ENCODE results near the gene ACYP2. TPM values are rescaled to one million over a fixed set of nuclear protein-coding genes. Genes with fewer than 3 reads are reported as not detected.

Gene ACYP2
- total RNA-seq, 6 experiments from 2014 or later, result 9.6 to 22.9 (median 18.5) TPM

GRCh38 chr2:54139210-54139609 is 23.8 kb downstream of the ACYP2 start:
- intact Hi-C loops (cut with DNase I), result no loop called here
- TF ChIP-seq POLR2A (IDR thresholded peaks at IDR 0.05), result no peak
- TF ChIP-seq CTCF (IDR thresholded peaks at IDR 0.05), result no peak
- 71% methylated on average over 4 of the region's 4 CpGs for WGBS (ENCODE audit: insufficient coverage, low coverage, low lambda C conversion rate, missing lambda C conversion rate)
- H3K27ac ChIP-seq, result no peak overlapping the region
- H3K4me3 ChIP-seq, result no peak overlapping the region
- DNase-seq, result no peak
- H3K36me3 ChIP-seq, result no peaks in the 10 kb centered on the region
- H3K27me3 ChIP-seq, result no peaks in the 10 kb centered on the region
- peaks cover 0 to 3% (median 0%) of the 10 kb centered on the region in 4 donors for H3K4me1 ChIP-seq
- H3K9me3 ChIP-seq, result no peaks in the 10 kb centered on the region
- ATAC-seq, result no peak

GRCh38 chr2:54143780-54144179 is 28.4 kb downstream of the ACYP2 start:
- peak; percentile 30 to 59 (median 57) for DNase-seq
- Histone ChIP-seq H3K4me1 (peaks cover 0 to 4% (median 0%) of the 10 kb centered on the region in 4 donors), H3K9me3 (no peaks in the 10 kb centered on the region), H3K27ac (peak overlapping the region in 1 of 3 donors; percentile 58), H3K4me3 (no peak overlapping the region), H3K27me3 (no peaks in the 10 kb centered on the region), H3K36me3 (no peaks in the 10 kb centered on the region)
- no peak for TF ChIP-seq CTCF (IDR thresholded peaks at IDR 0.05)
- TF ChIP-seq POLR2A (IDR thresholded peaks at IDR 0.05), result no peak
- intact Hi-C loops (cut with DNase I), result no loop called here
- ATAC-seq, result peak; percentile 94 to 99 (median 98)
- WGBS (ENCODE audit: insufficient coverage, low coverage, low lambda C conversion rate, missing lambda C conversion rate), result 54% methylated on average over 2 of the region's 2 CpGs

DNA sequence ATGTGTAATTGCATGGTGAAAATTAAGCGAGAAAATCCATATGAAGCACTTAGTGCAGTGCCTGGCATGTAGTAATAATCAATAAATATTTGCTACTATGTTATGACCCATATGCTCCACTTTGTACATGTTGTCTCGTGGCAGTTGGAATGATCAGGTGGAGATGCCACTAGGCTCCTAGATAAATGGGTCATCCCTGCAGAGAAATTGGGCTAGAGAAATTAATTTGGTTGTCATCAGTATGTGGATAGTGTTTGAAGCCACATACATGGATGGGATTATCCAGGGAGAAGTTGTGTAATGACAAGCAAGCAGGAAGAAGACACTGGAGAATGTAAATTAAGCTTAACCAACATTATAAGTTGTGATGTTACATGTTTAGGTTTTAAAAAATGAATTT is 33.0 kb downstream of the ACYP2 start:
- Histone ChIP-seq H3K4me1 (peaks cover 0 to 4% (median 0%) of the 10 kb centered on the region in 4 donors), H3K27me3 (no peaks in the 10 kb centered on the region), H3K36me3 (no peaks in the 10 kb centered on the region), H3K27ac (no peak overlapping the region), H3K9me3 (no peaks in the 10 kb centered on the region), H3K4me3 (no peak overlapping the region)
- TF ChIP-seq CTCF (IDR thresholded peaks at IDR 0.05) (no peak), POLR2A (IDR thresholded peaks at IDR 0.05) (no peak)
- ATAC-seq (no peak), DNase-seq (no peak)
- intact Hi-C loops (cut with DNase I), result no loop called here
- WGBS (ENCODE audit: insufficient coverage, low coverage, low lambda C conversion rate, missing lambda C conversion rate), result 90% methylated on average over 2 of the region's 2 CpGs

- no peak overlapping the region for H3K27ac ChIP-seq
- no peaks in the 10 kb centered on the region for H3K36me3 ChIP-seq
- no peak for TF ChIP-seq CTCF (IDR thresholded peaks at IDR 0.05)
- no peak for TF ChIP-seq POLR2A (IDR thresholded peaks at IDR 0.05)
- H3K4me1 ChIP-seq, result no peaks in the 10 kb centered on the region
- no peak overlapping the region for H3K4me3 ChIP-seq
- H3K9me3 ChIP-seq, result no peaks in the 10 kb centered on the region
- 69% methylated on average over 2 of the region's 3 CpGs for WGBS (ENCODE audit: insufficient coverage, low coverage, low lambda C conversion rate, missing lambda C conversion rate)
- intact Hi-C loops (cut with DNase I), result no loop called here
- ATAC-seq, result no peak
- H3K27me3 ChIP-seq, result no peaks in the 10 kb centered on the region
- no peak for DNase-seq
Measured at GRCh38 chr2:54149638-54150441, 34.4 kb downstream of the ACYP2 start.

Data from right lobe of liver (tissue), 6 donors.